ENCODE measurements around the gene MST1. TPM values are rescaled to one million over a fixed set of nuclear protein-coding genes. Genes with fewer than 3 reads are reported as not detected.
A peak's percentile ranks its signal among the peaks of the same experiment; 100 is the strongest.
"Not testable (repeated sequence)": the region's sequence is repeated elsewhere in the genome, so short reads cannot be mapped to it uniquely, and the experiment has no call there.

The MST1 gene
- total and polyA plus RNA-seq, 2 experiments from 2014 or later: 116 to 158 TPM

- WGBS (ENCODE audit: low lambda C conversion rate, missing lambda C conversion rate): 38% methylated on average over 30 of the region's 36 CpGs
Observed at GRCh38 chr3:49685846-49686245, 3.4 kb downstream of the MST1 start.

GRCh38 chr3:49685103-49685502 lies 4.2 kb downstream of the MST1 start:
- 95% methylated on average over 8 of the region's 10 CpGs for WGBS (ENCODE audit: low lambda C conversion rate, missing lambda C conversion rate)
- not testable (repeated sequence) for H3K36me3 ChIP-seq (replicated peaks; ENCODE audit: insufficient read depth, low read depth); H3K4me1 ChIP-seq (ENCODE audit: insufficient read depth); H3K4me3 ChIP-seq; H3K4me2 ChIP-seq; H3K27ac ChIP-seq; H3K9me2 ChIP-seq (replicated peaks; ENCODE audit: insufficient read depth); H3K27me3 ChIP-seq; H2AFZ ChIP-seq; H3K79me2 ChIP-seq; H4K20me1 ChIP-seq (ENCODE audit: insufficient read depth, poor library complexity, severe bottlenecking); H3K9me3 ChIP-seq (ENCODE audit: low read depth); DNase-seq (ENCODE audit: low spot score)

More at GRCh38 chr3:49685846-49686245, 3.4 kb downstream of the MST1 start:
- H3K9me2 ChIP-seq (replicated peaks; ENCODE audit: insufficient read depth); H3K27me3 ChIP-seq; H2AFZ ChIP-seq; H3K36me3 ChIP-seq (replicated peaks; ENCODE audit: insufficient read depth, low read depth); H3K9me3 ChIP-seq (ENCODE audit: low read depth); DNase-seq (ENCODE audit: low spot score); H3K4me1 ChIP-seq (ENCODE audit: insufficient read depth); H3K27ac ChIP-seq; H3K4me3 ChIP-seq; H4K20me1 ChIP-seq (ENCODE audit: insufficient read depth, poor library complexity, severe bottlenecking): not testable (repeated sequence)
- Histone ChIP-seq H3K4me2 (peak overlapping the region; percentile 75), H3K79me2 (peaks cover 17% of the 10 kb centered on the region)

DNA sequence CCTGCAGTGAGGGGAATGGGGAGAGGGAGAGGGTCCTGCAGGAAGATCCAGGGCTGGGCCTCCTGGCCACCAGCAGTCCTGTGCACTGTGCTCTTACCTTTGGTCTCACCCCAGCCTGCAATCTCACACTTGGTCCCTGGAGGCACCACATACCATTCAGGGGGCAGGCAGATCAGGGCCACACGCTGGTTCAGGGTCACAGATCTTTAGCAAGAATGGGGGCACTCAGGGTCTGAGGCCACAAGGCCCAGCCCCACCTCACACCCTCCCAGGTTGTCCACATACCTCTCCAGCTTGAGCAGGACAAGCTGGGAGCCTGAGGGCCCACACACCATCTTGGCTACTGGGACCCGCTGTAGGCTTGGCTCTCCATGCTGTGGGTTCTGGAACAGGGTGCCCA lies 4.8 kb downstream of the MST1 start:
- not testable (repeated sequence) for H3K4me2 ChIP-seq; DNase-seq (ENCODE audit: low spot score); H3K27ac ChIP-seq; H4K20me1 ChIP-seq (ENCODE audit: insufficient read depth, poor library complexity, severe bottlenecking); H3K36me3 ChIP-seq (replicated peaks; ENCODE audit: insufficient read depth, low read depth); H3K9me2 ChIP-seq (replicated peaks; ENCODE audit: insufficient read depth); H3K4me1 ChIP-seq (ENCODE audit: insufficient read depth); H3K9me3 ChIP-seq (ENCODE audit: low read depth); H3K27me3 ChIP-seq; H3K79me2 ChIP-seq; H2AFZ ChIP-seq; H3K4me3 ChIP-seq
- 95% methylated on average over 2 of the region's 2 CpGs for WGBS (ENCODE audit: low lambda C conversion rate, missing lambda C conversion rate)

GRCh38 chr3:49683162-49683561 lies 6.1 kb downstream of the MST1 start:
- Histone ChIP-seq H3K9me2 (replicated peaks; ENCODE audit: insufficient read depth) (no peaks in the 10 kb centered on the region), H3K36me3 (replicated peaks; ENCODE audit: insufficient read depth, low read depth) (no peaks in the 10 kb centered on the region), H3K27ac (no peak overlapping the region), H2AFZ (no peak overlapping the region), H3K9me3 (ENCODE audit: low read depth) (no peaks in the 10 kb centered on the region), H3K4me3 (no peak overlapping the region), H3K4me2 (no peak overlapping the region), H3K27me3 (no peaks in the 10 kb centered on the region), H3K4me1 (ENCODE audit: insufficient read depth) (no peaks in the 10 kb centered on the region), H4K20me1 (ENCODE audit: insufficient read depth, poor library complexity, severe bottlenecking) (no peaks in the 10 kb centered on the region), H3K79me2 (no peaks in the 10 kb centered on the region)
- WGBS (ENCODE audit: low lambda C conversion rate, missing lambda C conversion rate): 96% methylated on average over 6 of the region's 6 CpGs
- TF ChIP-seq CTCF (IDR thresholded peaks at IDR 0.05; ENCODE audit: poor library complexity): no peak
- no peak for TF ChIP-seq EZH2phosphoT487 (IDR thresholded peaks at IDR 0.05; ENCODE audit: low read depth, severe bottlenecking, unreplicated experiment)
- no peak for TF ChIP-seq EZH2 (IDR thresholded peaks at IDR 0.05; ENCODE audit: borderline replicate concordance)
- no peak for DNase-seq (ENCODE audit: low spot score)

DNA sequence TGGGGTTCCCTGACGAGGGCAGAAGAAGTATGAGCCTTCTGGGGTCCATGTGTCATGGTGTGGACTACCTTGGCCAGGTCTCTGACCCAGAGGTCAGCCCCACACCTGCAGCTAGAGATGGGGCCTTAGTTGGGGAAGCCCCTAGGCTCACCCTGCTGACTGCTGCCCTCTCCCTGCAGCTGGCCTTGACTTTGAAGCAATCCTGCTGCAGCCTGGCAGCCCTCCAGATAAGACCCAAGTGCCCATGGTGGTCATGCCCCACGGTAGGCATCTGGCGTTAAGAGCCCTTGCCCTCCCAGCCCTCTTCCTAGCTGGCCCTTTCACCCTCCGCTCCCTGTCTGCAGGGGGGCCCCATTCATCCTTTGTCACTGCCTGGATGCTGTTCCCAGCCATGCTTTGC lies 7.7 kb downstream of the MST1 start:
- Histone ChIP-seq H3K4me2 (no peak overlapping the region), H3K9me3 (ENCODE audit: low read depth) (no peaks in the 10 kb centered on the region), H4K20me1 (ENCODE audit: insufficient read depth, poor library complexity, severe bottlenecking) (no peaks in the 10 kb centered on the region), H3K4me1 (ENCODE audit: insufficient read depth) (no peaks in the 10 kb centered on the region), H3K27ac (no peak overlapping the region), H3K36me3 (replicated peaks; ENCODE audit: insufficient read depth, low read depth) (no peaks in the 10 kb centered on the region), H3K79me2 (no peaks in the 10 kb centered on the region), H2AFZ (no peak overlapping the region), H3K4me3 (no peak overlapping the region), H3K9me2 (replicated peaks; ENCODE audit: insufficient read depth) (no peaks in the 10 kb centered on the region), H3K27me3 (no peaks in the 10 kb centered on the region)
- 86% methylated on average over 4 of the region's 4 CpGs for WGBS (ENCODE audit: low lambda C conversion rate, missing lambda C conversion rate)
- TF ChIP-seq EZH2 (IDR thresholded peaks at IDR 0.05; ENCODE audit: borderline replicate concordance) (no peak), CTCF (IDR thresholded peaks at IDR 0.05; ENCODE audit: poor library complexity) (no peak), EZH2phosphoT487 (IDR thresholded peaks at IDR 0.05; ENCODE audit: low read depth, severe bottlenecking, unreplicated experiment) (no peak)
- DNase-seq (ENCODE audit: low spot score): no peak
